Activated CD4-positive, alpha-beta T cell treated with anti-CD3 and anti-CD28 coated beads, Interleukin-2, Interleukin-6, amounts not matched to agents 100 ng/mL and 50 ng/mL, durations not matched to agents 16 hours and 8 hours (primary cell): ENCODE results near the gene IL36G.
"Not testable (repeated sequence)": the region's sequence is repeated elsewhere in the genome, so short reads cannot be mapped to it uniquely, and the experiment has no call there.

Experiments used
- DNase-seq: peaks from one replicate; pipeline ENCODE4 v3.0.0-alpha.2; 2020

The IL36G gene

GRCh38 chr2:112977559-112978056 is at the start of gene IL36G:
IL36G (plus strand) TSS chr2:112978006; CDS start chr2:112978639, 633 bp downstream.
- no peak for DNase-seq

- DNase-seq = no peak
These were observed 44.5 kb upstream of the IL36G start for GRCh38 chr2:112933261-112933660.

DNA sequence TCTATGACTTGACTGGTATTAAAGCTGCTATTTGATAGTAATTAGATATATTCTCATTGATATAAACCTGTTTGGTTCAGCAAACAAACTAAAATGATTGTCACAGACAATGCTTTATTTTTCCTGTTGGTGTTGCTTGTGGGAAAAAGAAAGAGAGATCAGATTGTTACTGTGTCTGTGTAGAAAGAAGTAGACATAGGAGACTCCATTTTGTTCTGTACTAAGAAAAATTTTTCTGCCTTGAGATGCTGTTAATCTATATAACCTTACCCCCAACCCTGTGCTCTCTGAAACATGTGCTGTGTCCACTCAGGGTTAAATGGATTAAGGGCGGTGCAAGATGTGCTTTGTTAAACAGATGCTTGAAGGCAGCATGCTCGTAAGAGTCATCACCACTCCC is 43.7 kb upstream of the IL36G start:
- not testable (repeated sequence) for DNase-seq

- no peak for DNase-seq
These were observed 40.9 kb upstream of the IL36G start for GRCh38 chr2:112936927-112937232.

GRCh38 chr2:112938904-112939303 is 38.9 kb upstream of the IL36G start:
- no peak for DNase-seq

DNA sequence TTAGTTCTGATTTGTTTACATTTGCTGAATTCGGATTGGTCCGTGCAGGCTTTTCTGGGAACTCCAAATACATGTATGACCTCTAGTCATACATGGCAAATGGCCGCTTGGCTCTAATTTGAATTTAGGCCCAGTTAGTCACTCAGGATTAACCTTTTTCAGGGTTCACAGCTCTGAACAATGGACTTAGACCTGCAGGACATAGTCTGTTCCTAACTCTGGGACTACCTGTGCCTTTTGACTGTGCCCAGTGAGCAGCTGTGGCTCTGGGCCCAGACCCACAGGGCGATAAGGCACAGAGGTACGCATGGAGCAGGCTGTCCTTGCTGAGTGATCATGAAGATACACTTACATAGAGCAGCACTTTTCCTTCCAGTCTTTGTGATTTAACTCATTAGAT is 38.4 kb upstream of the IL36G start:
- no peak for DNase-seq

DNA sequence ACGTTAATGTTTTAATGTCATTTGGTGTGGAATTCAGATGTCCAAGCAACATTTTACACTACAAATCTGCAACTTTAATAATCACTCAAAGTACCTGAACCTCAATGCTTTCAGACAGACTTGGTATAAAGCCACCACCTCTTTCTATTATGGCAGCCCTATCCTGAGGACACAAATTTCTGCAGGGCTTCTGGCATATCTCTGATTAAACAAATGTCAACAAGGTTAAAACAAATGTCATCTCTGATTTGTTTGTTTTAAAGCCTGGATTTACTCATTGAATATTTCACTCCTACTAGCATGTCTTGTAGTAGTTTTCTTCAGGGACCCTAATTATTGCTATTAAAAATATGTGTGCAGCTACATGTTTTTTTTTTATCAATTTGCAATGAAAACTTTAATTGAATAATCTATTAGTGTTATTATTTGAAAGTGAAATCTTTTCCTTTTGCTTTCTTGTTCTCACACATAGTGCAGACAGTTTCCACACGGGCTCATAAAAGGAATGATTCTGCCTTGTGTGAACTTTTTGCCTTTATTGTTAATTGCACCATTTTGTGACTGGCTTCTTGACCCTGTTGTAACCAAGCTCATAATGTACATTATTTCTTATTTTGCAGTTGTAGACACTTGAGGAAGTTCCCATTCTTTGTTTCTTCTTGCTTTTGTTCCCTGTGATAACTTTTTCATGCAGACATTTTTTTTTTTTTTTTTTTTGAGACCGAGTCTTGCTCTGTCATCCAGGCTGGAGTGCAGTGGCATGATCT is 36.8 kb upstream of the IL36G start:
- DNase-seq = no peak

- DNase-seq = peak; percentile 86
These were observed 35.8 kb upstream of the IL36G start for GRCh38 chr2:112941753-112942653.

GRCh38 chr2:112942654-112943002 is 35.2 kb upstream of the IL36G start:
- DNase-seq = no peak

GRCh38 chr2:112944971-112945370 is 32.8 kb upstream of the IL36G start:
- DNase-seq = no peak

DNA sequence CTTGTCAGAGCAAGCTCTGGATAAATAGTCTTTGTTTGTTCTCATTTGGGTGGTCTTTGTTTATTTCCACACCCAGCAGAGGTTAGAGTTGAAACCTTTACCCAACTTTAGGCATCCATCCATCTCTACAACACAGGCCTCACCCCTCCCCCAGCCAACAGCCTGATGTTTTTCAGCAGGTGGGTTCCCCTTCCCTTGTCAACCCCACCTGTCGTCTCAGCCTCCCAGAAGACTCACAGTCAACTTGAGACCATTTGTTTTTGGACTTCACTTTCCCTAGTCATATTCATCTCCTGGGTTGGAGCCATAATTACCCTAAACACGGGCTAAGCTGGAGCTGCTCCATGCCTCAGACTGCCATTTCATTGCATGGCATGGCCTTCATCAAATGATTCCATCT is 31.7 kb upstream of the IL36G start:
- no peak for DNase-seq

DNA sequence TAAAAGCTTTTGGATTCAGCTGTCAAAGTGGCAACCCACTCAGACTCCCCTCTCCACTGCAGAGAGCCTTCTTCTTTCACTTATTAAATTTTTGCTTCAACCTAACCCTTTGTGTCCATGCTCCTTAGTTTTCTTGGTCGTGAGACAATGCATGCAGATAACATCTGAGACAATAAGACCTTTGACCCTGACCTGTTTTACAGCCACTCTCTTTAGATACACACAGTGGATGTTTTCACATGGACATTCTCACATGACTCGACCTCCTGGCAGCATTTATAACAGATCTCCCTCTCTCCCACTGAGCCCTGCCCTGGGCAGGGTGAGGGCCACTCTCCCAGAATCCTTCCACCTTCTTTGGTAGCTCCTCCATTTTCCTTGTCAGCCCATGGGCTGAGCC is 30.4 kb upstream of the IL36G start:
- no peak for DNase-seq

DNA sequence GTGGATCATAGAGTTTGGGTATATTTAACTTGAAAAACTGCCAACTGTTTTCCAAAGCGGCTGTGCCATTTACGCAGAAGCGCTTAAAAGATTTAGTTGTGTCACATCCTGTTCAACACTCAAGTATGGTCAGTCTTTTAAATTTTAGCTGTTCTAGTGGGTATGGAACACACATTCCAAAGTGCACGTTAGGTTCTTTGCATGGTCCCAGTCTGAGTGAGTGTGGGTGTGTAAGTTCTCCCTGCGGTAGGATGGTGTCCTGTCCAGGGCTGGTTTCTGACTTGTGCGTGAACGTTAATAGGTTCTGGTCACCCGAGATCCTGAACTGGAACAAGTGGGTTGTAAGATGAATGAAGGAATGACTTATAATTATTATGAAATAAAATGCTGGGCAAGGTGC is 28.4 kb upstream of the IL36G start:
- DNase-seq = no peak

- DNase-seq = no peak
These were observed 23.4 kb upstream of the IL36G start for GRCh38 chr2:112954364-112954763.

- no peak for DNase-seq
These were observed 20.3 kb upstream of the IL36G start for GRCh38 chr2:112957511-112957910.

DNA sequence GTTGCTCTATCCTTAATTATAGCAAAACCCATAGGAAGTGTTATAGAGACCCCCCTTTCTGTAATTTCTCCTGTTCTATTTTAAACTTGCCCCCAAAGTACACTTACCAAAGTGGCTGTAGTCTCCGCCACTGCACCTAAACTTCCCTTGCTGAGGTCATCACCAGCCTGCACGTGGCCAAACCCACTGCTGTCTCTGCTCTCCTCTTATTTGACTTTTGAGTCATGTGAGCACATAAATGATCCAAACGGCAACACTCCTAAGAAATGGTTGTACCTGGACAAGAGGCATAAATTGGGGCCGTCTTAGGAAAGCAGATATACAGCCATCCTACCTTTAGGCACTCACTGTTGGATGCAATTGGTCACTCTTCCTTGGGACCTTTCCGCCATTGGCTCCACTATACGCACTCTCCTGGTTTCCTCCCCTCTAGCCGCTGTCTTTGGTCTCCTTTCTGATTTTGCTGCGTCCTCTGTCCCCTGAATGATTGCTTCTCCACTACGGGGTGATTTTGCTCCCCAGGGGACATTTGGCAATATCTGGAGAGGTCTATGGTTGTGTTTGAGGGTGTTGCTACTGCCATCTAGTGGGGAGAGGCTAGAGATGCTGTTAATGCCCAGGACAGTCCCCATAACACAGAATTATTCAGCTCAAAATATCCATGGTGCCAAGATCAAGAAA is 19.2 kb upstream of the IL36G start:
- DNase-seq = peak; percentile 74

DNA sequence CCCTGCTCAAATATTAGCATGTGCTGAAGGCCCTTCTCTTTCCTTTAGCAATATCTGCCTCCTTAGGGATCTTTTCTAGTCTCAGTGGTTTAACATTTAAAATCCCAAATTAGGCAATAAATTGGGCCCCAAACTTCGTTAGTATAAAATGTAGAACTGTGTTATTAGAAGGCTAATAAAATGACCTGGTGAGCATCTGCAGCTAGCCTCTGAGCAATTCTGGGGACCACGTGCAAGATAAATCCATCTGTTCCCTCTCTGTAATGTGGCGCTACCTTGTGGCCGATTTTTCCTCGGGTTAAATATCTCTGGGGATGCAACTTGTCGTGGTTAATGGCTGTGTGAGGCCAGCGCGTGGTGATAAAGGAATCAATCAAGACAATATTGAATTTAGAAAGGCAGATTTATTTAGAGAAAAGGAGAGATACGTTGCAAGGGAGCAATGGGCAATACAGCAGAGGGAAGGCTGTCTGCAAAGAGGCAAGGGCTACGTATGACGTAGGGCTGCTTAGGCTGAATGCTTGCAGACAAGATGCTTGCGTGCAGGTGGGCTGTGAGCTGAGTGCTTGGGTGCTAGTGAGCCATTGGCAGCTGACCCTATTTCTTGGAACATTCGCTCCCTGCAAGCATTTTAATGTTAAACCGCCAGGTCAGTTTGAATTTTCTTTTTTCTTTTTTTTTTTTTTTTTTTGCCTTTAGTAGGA is 18.5 kb upstream of the IL36G start:
- no peak for DNase-seq

DNA sequence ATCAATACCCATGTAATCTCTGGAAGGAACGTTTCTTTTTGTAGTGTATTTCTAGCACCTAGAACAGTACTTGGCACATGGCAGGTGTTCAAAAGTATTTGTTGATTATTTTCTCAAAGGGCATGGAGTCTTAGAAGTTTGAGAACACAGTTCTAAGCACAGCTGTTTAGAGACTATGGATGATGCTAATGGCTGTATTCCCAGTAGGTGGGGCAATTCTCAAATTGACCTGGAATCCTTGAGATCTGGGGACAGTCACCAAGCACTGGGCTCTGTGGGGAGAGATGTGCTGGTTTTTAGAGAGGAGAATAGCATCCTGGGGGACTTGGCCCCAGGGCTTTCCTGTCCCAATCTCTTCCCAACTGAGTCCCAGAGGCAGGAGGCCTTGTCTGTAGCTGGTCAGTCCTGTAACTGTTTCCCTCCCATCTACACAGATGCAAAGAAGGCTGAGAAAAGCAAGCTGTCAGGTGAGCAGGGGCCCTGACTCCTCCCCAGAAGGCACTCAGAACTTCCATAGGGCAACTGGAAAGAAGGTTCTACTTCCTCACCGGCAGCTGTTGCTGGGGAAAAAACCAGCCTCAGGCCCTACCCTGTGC is 17.5 kb upstream of the IL36G start:
- DNase-seq = no peak

DNA sequence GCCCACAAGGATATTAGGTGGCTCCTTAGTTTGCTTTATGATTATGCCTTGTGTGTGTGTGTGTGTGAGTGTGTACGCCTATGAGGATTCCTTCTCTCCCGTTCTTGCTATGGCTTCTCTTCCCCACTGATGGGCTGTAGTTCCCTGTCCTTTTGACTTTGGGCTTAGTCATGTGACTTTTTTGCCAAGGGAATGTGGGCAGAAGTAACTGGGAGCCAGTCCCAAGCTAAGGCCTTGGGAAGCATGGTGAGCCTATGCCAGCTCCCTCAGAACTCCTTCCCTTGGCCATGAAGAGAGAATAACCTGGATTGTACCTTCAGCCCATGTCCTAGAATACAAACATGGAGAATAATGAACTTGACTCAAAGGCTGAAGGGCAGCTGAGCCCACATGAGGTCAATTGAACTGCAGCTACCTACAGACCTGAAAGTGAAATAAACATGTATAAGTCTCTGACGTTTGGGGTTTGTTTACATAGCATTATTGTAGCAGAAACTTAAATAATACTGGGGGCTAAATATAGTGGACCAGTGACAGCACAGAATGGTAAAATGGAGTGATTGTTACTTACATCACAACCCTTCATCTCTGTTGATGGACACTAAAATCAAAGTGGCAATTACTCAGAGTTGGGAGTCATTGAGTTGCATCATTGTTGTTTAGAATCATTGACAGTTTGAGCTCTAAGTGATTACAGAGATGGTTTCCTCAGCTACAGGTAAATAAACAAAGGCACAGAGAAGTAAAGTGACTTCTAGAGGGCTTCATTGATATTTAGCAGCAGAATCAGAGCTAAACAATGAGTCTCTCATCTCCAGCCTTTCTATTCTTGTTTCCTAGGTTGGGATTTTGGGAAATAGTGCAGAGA is 15.3 kb upstream of the IL36G start:
- DNase-seq = no peak

DNA sequence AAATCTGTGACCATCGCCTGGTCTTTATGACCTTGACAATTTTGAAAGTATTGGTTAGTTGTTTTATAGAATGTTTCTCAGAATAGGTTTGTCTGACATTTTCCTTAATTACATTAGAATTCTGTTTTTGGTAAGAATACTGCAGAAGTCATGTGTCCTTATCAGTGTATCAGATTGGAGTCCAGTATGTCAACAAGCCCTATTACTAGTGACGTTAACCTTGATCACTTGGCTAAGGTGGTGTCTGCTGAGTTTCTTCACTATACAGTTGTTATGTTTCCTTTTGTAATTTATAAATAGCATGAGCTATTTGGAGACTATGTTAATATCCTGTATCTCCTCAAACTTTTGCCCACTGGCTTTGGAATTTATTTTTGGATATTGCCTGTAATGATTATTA is 10.8 kb upstream of the IL36G start:
- DNase-seq = no peak

DNA sequence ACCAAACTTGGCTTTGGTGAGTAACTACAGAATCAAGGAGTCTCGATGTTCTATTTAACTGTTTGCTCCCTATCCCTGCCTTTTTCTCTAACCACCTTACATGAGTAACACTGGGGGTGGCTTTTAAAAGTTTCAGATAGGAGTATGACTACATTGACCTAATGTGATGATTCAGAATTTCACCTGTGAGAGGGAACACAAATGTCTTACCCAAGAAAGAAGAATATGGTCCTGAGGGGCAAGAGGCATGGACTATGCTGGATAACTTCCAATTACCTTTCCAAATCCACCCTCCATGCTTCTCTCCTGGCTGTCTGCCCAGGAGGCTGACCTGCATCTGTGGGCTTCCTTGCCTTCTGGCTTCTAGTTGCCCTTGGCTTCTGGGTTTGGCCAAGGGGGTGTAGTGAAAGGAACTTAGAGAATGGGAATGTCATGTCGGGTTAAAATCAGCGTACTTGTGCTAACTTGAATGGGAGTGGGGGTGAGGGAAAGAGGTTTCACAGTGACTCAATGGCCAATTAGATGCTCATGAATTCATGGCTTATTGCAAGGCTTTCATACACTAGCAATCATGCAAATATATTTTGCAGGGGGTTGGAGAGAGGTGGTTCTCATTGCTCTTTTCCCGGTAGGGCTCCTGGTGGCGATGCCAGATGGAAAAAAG is 5.3 kb upstream of the IL36G start:
- no peak for DNase-seq
